Left ventricle myocardium superior (tissue), 1 donor: ENCODE measurements around the gene SPEF1. TPM values are rescaled to one million over a fixed set of nuclear protein-coding genes. Genes with fewer than 3 reads are reported as not detected.
A peak's percentile ranks its signal among the peaks of the same experiment; 100 is the strongest.
"Not testable (repeated sequence)": the region's sequence is repeated elsewhere in the genome, so short reads cannot be mapped to it uniquely, and the experiment has no call there.

Experiments
- ATAC-seq: fragments of 200-7000 bp; cut with Tn5 transposase; one replicate; pipeline ENCODE4 v1.9.1; 2020; ENCODE audit warnings: mild to moderate bottlenecking, moderate library complexity
- DNase-seq: peaks from one replicate; pipeline ENCODE4 v3.0.0-alpha.2; 2020
- intact Hi-C: fragments of 100-400 bp; cut with micrococcal nuclease; formaldehyde crosslinking; loops from one replicate; pipeline ENCODE4 v1.11.0; 2022
- long read RNA-seq: library from polyadenylated mRNA; unstranded; transcript quantifications from one replicate; pipeline ENCODE4 v2.0.0, GENCODE V29; 2021
- total RNA-seq: library from RNA; stranded (reverse); fragmentation: NEBNext Ultra II Directional; extraction: Animal tissue kit (Norgen Biotek cat#: 25700); gene quantifications from one replicate; pipeline ENCODE4 v1.2.1, GENCODE V29; 2021
- donor health status: DM: no; HTN: yes; CAD: no; lungs with severe emphysema.

The SPEF1 gene, protein sequence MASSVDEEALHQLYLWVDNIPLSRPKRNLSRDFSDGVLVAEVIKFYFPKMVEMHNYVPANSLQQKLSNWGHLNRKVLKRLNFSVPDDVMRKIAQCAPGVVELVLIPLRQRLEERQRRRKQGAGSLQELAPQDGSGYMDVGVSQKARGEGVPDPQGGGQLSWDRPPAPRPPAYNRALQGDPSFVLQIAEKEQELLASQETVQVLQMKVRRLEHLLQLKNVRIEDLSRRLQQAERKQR
- not detected for total RNA-seq
- long read RNA-seq, result 0 reads

DNA sequence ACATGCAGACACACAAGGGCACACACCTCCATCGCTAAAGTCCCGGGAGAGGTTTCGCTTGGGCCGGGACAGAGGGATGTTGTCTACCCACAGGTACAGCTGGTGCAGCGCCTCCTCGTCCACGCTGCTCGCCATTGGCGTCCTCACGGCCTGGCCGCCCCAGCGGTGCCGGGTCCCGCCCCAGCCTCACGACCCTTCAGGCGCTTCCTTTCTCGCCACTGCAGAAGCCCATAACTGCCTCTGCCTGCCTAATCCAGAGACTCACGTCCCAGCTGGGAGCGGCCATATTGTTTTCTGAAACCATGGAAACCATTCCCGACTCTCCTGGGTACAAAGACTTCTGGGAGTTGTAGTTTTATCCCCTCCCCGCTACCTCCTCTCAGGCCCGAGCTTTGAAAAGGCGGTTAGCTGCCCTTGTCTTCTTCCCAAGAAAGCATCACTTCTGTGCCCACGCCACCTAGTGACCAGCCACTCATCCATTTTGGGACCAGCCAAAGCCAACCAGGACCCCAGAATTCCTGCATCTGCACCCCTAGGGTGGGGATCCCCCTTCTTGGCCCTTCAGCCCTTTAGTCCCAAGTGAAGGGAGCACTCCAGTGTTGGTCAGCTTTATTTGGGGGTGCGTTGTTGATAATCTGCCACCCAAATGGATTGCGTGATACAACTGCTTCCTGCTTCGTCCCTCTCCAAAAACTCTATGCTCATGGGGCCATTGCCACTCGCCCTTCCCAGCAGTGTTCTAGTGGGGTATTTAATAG lies at the start of gene SPEF1:
Gene SPEF1, minus strand, starts transcription at position 296 of the 758 bp plus-strand sequence. Its CDS starts 161 bp downstream, at position 135.
- intact Hi-C loops, result no loop called here
- DNase-seq (peak; percentile 67), ATAC-seq (peak; percentile 79)

DNA sequence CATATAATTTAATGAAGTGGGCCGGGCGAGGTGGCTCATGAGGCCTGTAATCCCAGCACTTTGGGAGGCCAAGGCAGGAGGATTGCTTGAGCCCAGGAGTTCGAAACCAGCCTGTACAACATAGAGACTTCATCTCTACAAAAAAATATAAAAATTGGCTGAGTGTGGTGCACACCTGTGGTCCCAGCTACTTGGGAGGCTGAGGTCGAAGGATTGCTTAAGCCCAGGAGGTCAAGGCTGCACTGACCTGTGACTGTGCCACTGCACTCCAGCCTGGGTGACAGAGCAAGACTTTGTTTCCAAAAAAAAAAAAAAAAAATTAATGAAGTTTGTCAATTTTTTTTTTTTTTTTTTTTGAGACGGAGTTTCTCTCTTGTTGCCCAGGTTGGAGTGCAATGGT lies 48.6 kb upstream of the SPEF1 start:
- ATAC-seq, intact Hi-C loops: not testable (repeated sequence)

DNA sequence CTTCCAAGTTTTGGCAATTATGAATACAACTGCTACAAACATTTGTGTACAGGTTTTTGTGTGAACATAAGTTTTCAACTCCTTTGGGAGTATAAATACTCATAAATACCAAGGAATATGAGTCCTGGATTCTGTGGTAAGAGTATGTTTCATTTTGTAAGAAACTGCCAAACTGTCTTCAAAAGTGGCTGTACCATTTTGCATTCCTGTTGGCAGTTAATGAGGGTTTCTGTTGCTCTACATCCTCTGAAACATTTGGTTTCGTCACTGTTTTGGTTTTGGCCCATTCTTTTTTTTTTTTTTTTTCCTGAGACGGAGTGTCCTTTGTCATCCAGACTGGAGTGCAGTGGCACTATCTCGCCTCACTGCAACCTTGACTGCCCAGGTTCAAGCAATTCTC lies 47.5 kb upstream of the SPEF1 start:
- no peak for ATAC-seq
- intact Hi-C loops, result no loop called here
- DNase-seq, result no peak

More for the DNA sequence above, 48.6 kb upstream of the SPEF1 start:
- DNase-seq, result not testable (repeated sequence)

DNA sequence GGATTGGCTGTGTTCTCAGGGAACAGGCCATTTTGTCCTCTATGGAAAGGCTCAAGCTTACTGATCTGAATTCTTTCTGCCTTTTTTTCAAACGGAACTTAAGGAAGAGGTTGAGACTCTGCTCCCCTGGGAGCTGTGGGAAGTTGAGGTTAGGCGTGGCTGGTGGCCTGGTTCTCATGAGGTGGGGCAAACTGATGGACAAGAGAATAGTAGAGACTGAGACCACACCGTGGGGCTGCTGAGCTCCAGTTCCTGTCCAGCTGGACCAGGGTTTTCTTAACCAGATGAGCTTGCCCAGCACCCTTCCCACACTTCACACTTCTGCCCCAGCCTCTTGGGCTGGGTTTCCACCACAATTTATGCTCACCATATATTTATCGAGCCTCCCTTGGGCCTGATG lies 45.2 kb upstream of the SPEF1 start:
- ATAC-seq, result no peak
- intact Hi-C loops, result no loop called here
- DNase-seq, result no peak

DNA sequence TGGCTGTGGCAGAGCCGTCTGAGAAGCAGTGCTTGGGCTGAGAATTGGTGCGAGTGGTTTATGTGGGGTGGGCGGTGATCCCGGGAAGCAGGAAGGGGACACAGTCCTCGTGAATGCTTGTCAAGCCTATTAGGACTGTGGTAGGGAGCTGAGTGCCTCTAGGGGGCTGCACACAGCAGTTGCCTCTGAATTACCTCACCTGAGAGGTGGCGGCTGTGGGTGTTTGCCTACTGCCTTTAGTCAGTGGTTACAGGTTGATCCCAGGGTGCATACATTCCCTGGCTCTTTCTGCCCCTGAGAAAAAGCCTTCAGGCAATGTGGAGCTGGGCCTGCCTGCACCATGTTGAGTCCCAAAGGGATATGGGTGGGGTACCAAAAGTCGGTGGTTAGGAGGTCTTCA lies 44.3 kb upstream of the SPEF1 start:
- ATAC-seq (no peak), DNase-seq (no peak)
- intact Hi-C loops, result no loop called here

DNA sequence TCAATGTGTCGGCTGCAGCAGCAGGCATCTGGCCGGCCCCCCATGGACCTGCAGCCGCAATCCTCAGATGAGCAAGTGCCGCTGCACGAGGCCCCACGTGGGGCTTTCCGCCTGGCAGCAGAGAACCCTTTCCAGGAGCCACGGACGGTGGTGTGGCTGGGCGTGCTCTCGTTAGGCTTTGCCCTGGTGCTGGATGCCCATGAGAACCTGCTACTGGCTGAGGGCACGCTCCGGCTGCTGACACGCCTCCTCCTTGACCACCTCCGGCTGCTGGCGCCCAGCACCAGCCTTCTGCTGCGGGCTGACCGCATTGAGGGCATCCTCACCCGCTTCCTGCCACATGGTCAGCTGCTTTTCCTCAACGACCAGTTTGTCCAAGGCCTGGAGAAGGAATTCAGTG lies 42.6 kb upstream of the SPEF1 start:
- intact Hi-C loops, result loop anchor here (5.0 kb wide), 1 partner anchor 37 kb away; the partner anchor contains the start of gene CENPB
- ATAC-seq (no peak), DNase-seq (no peak)

DNA sequence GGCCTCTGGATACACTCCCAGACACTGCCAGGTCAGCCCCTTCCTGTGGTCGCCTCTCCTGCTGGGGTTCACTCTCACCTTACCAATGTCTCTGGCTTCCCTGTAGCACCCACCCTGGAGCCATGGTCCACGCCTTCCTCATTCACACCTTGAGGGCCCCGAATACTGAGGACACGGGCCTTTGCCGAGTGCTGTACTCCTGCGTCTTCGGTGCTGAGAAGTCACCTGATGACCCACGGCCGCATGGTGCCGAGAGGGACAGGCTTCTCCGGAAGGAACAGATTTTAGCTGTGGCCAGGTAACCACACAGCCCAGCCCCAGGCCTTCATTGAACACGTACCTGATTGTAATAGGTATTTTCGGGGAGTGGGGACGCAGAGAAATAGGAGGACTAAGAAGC lies 40.7 kb upstream of the SPEF1 start:
- intact Hi-C loops, result loop anchor here (5.0 kb wide), 1 partner anchor 35 kb away; the partner anchor contains the start of gene CENPB
- DNase-seq (no peak), ATAC-seq (no peak)

DNA sequence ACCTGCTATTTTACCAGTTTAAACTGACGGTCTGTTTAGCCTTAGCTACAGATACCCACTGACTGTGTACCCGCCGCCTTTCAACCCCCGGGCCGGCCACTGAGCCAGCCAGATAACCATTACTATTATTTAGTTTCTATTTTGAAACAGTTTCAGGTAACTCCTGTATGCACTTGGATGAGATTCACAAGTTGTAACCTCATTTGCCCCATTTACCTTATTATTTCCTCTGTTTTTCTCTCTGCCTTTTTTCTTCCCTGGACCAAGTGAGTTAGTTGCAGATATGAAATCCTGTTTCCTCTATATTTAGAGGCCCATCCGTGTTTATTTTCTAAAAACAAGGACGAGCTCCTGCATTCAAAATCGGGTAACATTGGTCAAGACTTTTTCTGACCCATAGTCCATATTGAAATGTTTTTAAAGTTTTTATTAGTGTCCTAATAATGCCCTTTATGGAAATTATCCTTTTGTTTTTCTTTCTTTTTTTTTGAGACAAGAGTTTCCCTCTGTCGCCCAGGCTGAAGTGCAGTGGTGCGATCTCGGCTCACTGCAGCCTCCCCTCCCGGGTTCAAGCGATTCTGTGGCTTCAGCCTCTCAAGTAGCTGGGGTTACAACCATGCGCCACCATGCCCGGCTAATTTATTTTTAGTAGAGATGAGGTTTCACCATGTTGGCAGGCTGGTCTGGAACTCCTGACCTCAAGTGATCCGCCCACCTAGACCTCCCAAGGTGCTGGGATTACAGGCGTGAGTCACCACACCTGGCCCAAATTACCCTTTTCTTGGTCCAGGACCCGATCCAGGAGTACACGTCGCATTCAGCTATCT lies 39.9 kb upstream of the SPEF1 start:
- ATAC-seq (no peak), DNase-seq (no peak)
- intact Hi-C loops, result loop anchor here (5.0 kb wide), 1 partner anchor 34 kb away; the partner anchor contains the start of gene CENPB

DNA sequence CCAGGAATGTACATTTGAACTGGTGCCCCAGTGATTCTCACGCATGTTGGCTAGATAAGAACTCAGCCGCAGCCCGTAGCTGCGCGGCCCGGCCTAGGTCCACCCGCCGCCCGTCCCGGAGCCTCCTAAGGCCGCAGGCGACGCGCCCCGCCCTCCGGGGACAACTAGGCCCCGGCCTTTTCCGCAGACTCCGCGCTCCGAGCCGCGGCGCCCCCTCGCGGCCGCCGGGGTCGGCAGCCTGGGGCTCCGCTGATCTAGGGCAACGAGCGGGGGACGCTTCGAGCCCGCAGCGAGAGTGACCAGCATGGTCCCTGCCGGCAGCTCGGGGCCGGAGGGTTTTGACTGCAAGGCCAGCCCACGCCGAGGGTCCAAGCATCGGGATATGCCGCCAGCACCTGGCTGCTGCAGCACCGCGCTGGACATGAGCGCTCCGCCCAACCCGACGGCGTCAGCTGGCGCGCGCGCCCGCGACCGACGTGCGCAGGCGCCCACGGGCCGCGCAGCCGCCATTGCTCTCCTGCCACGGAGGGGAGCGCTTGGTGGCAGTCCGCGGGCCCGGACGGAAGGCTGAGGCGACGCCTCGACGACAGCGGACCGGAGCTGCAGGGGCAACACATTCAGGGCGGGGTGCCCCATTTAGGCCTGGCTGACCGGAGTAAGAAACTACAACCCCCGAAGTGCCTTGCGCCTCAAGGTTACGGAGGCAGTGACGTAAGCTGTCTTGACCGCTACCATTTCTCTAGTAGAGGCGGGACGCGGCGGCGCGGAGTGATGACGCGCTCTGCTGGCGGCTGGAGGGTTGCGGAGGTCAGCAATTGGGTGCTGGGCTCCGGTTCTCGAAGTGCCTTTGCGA lies 39.0 kb upstream of the SPEF1 start, which contains the start of gene AP5S1:
Gene AP5S1, plus strand, starts transcription at position 500 of the 853 bp plus-strand sequence. CDS start 1,571 bp downstream, outside the sequence.
- intact Hi-C loops, result loop anchor here (5.0 kb wide), 1 partner anchor 33 kb away; the partner anchor contains the start of gene CENPB
- peak; percentile 99 for DNase-seq
- peak; percentile 93 for ATAC-seq

DNA sequence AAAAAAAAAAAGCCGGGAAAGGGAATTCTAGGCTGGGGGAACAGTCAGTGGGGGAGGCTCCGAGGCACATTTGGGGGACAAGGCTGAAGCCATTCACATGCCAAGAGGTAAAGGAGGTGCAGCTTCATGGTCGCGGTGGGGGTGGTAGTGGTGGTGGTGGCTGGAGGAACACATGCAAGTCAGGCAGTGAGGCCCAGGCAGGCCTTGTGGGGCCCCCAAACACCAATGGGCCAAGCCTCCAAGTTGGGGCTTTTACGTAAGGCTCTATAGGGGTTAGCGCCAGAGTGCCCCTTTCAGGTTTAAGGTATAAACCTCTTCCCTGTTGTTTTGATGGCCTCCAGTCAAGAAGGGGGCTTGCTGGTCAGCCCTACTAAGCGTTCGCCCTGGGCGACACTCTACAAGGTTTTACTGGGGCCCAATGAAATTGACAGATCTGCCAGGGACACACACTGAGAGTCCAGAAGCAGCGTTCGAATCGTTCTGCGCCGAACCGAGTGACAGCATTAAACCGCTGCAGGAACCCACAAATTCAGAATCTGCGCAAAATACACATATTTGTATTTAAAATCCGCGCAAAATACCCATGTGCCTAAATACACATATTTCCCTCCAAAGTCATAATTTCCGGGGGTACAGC lies 38.3 kb upstream of the SPEF1 start:
- DNase-seq, result peak; percentile 47
- intact Hi-C loops, result loop anchor here (5.0 kb wide), 1 partner anchor 32 kb away; the partner anchor contains the start of gene CENPB
- no peak for ATAC-seq

DNA sequence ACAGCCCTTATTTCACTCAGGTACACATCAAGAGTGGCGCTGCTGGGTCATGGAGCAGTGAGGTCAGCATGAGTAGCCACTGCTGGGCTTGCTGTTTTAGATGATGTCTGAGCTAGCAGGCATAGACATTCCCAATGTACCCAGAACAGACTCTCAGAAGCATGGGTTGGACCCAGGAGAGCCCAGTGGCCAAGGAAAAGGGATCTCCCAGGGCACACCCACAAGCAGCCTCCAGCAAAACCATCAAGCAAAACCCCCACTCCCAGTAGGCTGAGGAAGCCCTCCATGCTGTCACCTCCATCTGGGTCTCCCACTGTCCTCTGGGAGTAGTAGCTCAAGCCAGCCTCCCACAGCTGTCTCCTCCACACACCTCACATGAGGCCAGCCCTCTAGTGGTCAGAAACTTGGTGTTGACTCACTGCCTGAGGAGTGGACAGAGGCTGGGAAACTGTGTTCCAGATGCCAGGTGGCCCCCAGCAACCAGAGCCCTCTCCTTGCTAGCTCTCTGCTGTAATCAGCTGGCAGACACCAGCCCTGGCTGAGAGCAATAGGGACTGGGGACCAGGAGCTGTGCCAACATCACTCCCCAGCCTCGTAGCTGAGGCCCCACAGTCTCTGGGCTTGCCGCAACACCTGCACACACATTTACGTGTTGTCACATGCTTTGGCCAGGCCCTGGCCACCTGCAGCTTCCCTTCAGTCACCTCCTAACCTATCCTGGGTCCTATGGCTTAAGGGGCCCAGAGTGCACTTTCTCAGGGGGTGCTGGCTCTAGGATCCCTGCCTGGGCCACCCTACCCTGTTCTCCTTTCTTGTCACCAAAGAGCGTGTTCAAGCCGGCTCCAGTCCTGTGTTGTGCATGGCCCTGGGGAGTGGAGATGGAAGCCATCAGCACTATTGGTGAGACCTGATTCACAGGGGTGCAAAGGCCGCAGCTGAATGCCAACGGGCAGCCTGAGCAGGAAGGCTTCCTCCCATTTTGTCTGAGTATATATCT lies 37.2 kb upstream of the SPEF1 start:
- DNase-seq (peak; percentile 67), ATAC-seq (peak; percentile 38)
- intact Hi-C loops, result no loop called here

DNA sequence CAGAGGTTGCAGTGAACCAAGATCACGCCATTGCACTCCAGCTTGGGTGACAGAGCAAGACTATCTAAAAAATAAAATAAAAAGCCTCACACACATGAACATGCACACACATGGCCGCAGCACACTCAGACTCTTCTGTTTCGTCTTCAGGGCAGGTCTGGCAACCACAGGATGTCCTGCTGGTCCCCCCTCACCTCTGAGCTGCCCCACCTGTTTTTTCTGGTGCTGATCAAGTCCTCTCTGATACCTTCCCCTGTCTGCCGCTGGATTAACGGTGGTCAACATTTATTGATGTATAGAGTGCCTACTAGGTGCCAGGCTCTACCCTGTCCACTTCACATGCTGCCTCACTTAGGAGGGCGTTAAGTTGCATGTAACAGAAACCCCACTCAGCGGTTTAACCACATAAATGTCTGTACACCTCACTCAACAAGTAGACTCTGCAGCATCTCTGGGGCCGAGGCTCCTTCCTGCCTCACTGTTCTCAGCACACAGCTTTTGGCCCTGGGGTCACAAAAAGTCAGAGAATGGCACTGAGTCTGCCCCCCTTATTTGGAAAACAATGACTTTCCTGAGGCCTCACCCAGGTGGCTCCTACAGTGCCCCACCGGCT lies 34.6 kb upstream of the SPEF1 start:
- no peak for DNase-seq
- intact Hi-C loops, result no loop called here
- ATAC-seq, result no peak

DNA sequence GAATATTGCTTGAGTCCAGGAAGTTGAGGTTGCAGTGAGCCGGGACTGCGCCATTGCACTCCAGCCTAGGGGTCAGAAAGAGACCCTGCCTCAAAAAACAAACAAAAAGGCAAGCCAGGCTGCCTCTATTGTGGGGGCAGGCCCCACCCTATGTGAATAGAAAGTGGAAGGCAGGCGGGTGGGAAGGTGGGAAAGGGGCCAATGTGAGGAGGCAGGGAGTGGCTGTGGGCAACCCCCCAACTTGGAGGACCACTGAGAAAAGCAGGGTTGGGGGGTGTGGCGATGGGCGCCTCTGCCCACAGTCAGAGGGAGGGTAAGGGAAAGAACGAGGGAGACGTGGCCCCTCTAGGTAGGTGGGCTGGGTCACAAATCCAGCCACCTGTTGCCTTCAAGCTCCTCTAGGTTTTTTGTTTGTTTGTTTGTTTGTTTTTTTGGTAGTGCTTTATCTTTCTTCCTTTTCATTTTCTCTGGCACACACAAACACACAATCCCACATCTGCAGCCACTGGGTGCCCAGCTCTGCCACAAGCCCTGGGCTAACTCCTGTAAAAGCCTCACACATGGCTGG lies 33.8 kb upstream of the SPEF1 start:
- intact Hi-C loops, result no loop called here
- DNase-seq (no peak), ATAC-seq (no peak)

DNA sequence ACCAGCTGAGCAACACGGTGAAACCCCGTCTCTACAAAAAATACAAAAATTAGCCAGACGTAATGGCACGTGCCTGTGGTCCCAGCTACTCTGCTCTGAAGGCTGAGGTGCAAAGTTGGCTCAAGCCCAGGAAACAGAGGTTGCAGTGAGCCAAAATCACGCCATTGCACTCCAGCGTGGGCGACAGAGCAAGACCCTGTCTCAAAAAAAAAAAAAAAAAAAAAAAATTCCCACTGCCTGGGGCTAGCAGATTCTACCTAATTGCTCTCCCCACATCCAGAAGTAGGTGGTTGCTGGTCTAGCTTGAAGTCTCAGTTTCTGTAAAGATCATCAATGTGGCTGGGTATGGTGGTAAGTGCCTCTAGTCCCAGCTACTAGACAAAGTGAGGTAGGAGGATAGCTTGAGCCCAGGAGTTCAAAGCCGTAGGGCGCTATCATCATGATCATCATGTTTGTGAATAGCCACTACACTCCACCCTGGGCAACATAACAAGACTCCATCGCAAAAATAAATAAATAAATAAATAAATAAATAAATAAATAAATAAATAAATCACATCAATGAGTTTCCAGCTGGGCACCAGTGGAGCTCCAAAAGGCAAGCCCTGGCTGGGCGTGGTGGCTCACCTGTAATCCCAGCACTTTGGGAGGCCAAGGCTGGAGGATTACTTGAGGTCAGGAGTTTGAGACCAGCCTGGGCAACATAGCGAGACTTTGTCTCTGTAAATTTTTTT lies 32.8 kb upstream of the SPEF1 start:
- ATAC-seq, result no peak
- intact Hi-C loops, result no loop called here

More for the DNA sequence above, 32.8 kb upstream of the SPEF1 start:
- no peak for DNase-seq
